ENCODE results near the gene IL3RA.
"Not testable (repeated sequence)": the region's sequence is repeated elsewhere in the genome, so short reads cannot be mapped to it uniquely, and the experiment has no call there.

The IL3RA gene

DNA sequence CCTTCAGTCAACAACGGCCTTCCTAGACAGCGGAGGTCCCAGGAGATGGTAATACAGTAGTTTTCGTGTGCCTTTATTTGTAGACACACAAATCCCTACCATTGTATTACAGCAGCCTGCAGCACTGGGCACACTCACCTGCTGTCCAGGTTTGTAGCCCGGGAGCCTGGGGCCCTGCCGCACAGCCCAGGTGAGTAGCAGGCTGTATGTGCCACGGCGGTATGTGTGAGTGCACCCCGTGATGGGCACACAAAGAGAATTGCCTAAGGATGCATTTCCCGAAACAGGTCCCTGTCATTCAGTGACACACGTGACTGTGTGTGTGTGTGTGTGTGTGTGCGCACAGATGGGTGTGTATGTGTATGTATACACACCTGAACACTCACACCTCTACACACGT, 63.5 kb downstream of the IL3RA start:
- no peak for DNase-seq
- no peak for ATAC-seq

DNA sequence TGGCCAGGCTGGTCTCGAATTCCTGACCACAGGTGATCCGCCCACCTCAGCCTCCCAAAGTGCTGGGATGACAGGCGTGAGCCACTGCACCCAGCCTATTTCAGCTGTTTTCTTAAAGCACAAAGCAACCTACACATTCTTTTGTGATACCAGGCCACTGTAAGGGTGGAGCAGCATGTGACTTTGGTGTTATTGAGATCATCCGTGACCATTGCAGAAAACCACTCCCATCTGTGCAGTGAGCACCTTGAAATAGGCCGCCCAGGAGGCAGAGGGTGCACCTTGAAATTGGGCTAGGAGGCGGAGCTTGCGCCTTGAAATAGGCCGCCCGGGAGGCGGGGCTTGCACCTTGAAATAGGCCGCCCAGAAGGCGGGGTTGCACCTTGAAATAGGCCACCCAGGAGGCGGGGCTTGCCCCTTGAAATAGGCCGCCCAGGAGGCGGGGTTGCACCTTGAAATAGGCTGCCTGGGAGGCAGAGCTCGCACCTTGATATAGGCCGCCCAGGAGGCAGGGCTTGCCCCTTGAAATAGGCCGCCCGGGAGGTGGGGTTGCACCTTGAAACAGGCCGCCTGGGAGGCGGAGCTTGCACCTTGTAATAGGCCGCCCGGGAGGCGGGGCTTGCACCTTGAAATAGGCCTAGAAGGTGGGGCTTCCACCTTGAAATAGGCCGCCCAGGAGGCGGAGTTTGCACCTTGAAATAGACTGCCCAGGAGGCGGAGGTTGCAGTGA, 64.3 kb downstream of the IL3RA start:
- ATAC-seq (no peak), DNase-seq (no peak)

DNA sequence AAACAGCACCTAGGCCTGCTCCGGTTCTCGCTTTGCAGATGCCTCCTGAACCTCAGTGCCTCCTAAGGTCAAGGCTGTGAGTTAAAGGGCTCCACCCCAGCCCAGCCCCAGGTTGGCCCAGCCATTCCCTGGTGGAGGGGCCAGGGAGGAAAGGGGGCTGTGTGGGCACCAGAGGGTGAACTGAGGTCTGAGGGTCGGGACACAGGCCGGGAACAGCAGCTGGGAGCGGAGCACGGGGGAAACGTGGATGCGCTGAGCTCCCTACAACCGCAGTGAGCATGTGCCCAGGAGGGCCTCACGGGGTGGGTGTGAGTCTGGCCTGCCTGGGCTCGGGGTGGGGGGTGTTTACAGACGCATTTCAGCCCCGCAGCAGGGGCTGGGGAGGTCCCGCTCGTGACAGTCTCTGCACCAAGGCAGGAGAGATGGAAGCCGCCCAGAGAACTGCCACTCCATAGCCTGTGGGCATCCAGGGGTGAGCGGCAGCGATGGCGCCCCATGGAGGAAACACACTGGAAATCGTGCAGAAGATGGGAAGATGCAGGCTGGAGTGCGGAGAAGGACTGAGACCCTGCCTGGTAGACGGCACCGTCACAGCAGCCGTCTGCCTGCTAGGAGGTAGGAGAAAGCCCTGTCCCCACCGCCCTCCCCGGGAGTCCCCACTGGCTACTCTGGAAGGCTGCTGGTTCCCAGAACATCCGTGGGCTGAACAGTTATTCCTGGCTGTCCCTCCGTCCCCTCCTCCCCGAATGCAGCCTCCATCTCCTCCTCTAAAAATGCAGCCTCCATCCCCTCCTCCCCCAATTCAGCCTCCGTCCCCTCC, 65.2 kb downstream of the IL3RA start:
- DNase-seq (no peak), ATAC-seq (peak; percentile 14)

DNA sequence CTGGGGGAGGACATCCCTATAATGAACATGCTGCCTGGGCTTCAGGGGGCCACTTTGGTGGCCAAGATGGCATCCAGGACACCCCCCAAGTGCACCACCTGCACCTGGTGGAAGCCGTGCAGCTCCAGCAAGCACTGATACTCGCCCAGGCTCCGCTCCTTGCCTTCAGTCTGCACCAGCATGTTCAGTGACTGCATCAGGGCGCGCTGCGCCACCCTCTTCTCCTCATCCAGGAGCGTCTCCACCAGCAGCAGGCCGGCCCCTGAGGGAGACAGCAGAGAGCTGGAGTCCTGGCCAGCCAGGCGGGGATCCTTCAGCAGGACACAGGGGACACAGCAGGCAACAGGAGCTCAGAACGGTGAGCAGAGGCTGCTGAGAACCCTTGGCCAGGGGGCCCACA, 66.6 kb downstream of the IL3RA start:
- DNase-seq (no peak), ATAC-seq (no peak)

DNA sequence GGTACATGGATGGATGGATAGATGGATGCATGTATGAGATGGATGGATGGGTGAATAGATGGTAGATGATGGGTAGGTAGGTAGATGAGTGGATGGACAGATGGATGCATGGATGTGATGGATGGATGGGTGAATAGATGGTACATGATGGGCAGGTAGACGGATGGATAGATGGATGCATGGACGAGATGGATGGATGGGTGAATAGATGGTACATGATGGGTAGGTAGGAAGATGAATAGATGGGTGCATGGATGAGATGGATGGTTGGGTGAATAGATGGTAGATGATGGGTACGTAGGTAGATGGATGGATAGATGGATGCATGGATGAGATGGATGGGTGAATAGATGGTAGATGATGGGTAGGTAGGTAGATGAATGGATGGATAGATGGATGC, 67.3 kb downstream of the IL3RA start:
- not testable (repeated sequence) for DNase-seq, ATAC-seq

DNA sequence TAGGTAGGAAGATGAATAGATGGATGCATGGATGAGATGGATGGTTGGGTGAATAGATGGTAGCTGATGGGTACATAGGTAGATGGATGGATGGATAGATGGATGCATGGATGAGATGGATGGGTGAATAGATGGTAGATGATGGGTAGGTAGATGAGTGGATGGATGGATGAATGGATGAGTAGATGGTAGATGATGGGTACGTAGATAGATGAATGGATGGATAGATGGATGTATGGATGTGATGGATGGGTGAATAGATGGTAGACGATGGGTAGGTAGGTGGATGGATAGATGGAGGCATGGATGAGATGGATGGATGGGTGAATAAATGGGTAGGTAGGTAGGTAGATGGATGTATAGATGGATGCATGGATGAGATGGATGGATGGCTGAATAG, 69.2 kb downstream of the IL3RA start:
- ATAC-seq, result not testable (repeated sequence)

DNA sequence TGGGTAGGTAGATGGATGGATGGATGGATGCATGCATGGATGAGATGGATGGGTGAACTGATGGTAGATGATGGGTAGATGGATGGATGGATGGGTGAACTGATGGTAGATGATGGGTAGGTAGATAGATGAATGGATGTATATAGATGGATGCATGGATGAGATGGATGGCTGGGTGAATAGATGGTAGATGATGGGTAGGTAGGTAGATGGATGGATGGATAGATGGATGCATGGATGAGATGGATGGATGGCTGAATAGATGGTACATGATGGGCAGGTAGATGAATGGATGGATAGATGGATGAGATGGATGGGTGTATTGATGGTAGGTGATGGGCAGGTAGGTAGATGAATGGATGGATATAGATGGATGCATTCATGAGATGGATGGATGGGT, 70.5 kb downstream of the IL3RA start:
- no peak for DNase-seq
- no peak for ATAC-seq

More for the DNA sequence above, 69.2 kb downstream of the IL3RA start:
- not testable (repeated sequence) for DNase-seq

DNA sequence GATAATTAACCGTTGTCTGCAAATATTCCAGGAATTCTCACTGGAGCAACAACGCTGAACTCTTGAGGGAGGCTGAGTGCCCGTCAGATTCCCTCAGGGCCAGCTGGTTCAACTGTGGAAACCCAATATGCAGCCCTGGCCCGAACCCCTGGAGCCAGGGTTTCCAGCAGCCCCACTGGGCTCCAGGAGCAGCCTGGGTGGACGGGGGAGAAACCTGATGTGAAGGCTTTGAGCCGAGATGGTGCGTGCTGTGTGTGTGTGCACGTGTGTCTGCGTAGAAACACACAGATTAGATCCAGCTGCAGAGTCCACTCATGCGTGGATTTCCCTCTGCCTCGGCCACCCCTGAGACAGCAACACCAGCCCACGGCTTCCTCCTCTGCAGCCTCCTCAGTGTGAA, 74.7 kb downstream of the IL3RA start:
- ATAC-seq, result no peak
- no peak for DNase-seq

DNA sequence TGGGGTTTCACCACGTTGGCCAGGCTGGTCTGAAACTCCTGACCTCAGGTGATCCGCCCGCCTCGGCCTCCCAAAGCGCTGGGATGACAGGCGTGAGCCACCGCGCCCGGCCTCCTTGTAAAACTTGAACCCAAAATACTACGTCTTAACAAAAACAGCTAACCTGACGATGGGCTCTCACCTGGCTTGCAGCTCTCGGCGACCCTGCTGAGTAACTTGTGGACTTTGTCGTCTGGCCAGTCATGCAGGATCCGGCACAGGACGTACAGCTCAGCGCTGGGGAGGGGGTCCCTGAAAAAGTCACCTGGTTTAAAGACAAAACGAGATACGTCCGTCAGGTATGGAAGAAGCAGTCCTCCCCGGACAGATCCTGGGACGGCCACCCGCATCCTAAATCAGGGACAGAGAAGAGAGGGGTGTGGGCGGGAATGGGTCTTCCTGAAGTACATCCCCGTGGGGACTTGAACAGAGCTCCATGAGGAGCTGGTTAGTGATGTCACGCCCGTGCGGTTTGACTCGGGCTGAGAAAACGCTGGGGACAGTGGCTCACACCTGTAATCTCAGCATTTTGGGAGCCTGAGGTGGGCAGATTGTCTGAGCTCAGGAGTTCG, 76.1 kb downstream of the IL3RA start:
- ATAC-seq (no peak), DNase-seq (no peak)

DNA sequence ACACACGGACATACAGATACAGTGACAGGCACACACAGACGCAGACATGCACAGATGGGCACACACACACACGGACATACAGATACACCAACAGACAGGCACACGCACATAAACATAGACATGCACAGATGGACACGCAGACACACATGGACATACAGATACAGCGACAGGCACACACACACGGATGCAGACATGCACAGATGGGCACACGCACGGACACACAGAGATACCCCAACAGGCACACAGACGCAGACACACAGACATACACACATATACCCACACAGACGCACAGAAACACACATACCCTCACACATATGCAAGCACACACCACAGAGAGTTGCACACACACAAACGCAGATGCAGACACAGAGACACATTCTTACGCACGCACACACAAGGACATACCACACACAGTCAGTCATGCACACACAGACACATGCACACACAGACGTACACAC, 79.8 kb downstream of the IL3RA start:
- DNase-seq, result no peak
- no peak for ATAC-seq

DNA sequence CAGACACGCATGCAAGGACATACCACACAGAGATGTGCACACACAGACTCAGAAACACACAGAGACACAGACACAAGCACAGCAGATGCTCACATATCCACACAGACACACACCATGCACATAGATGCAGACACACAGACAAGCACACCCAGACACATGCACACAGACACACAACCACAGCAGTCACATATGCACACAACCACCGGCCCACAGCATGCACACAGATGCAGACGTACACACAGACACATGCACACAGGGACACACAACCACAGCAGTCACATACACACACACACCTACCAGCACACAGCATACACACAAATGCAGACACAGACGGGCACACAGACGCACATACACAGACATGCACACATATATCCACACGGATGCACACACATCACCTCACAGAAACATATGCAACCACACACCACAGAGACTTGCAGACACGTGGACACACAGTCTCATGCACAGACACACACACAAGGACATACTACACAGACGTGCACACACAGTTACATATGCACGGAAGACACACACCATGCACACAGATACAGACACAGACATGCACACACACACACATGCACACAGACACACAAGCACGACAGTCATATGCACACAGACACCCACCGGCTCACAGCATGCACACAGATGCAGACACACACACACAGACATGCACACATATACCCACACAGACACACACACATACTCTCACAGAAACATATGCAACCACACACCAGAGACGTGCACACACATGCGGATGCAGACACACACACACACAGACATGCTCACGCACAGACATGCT, 80.6 kb downstream of the IL3RA start:
- ATAC-seq (no peak), DNase-seq (no peak)

DNA sequence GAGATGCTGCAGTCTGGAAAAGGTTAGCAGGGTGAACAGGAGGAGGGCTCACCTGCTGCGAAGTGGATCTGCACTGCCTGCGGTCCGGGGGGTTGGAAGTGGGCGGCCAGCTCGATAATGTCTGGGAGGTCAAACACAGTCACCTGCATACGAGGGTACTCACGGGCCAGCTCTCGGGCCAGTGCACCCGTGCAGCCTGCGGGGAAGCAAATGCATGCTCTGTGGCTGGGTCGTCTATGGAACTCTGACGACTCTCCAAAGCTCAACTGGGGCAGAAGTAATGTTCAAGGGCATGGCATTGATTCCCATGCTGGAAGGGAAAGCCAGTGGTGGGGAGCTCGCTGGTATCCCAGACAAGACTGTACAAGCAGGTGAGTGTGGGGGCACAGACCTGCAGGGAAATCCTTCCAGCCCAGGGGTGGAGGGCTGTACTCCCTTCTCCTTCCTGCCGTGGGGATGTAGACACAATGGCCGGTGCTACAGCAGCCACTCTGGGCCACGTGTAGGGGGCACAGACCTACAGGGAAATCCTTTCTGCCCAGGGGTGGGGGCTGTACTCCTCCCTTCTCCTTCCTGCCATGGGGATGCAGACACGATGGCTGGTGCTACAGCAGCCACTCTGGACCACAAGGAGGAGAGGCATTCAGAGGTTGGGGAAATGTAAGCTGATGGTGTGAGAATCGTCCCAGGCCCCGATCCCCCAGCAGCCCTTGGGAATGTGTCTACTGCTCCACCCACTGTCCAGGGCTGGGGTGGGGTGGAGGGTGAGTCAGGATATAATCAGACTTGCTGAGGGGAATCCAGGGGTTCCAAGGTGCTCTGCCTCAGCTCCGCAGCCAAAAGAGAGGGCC, 81.6 kb downstream of the IL3RA start:
- no peak for ATAC-seq
- no peak for DNase-seq

DNA sequence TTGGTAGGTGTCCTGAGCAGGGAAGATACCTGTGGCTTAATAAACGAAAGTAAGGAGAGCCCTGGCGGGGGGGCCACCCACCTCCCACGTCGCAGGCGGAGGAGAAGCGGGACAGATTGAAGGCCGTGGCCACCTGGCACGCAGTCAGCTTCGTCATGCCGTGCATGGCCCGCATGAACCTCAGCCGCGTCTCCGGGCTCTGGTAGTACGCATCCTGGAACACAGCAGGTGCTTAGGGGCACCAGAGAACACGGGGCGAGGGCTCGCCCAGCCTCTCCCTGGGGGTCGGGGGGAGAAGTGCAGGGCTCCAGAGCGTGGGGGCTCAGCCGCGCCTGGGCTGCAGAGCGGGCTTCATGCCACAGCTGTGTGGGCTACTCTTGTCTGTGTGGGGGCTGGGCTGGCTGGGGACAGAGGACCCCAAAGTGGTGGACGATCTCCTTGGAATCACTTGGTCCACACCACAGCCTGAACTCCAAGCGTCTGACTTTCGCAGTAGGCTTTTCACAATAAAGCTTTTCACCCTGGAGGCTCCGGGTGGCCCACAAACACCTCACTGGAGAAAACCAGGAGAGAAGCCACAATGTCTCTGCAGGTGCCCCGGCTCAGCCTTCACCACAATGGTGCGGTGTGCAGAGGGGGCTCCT, 82.4 kb downstream of the IL3RA start:
- DNase-seq (no peak), ATAC-seq (peak; percentile 15)

DNA sequence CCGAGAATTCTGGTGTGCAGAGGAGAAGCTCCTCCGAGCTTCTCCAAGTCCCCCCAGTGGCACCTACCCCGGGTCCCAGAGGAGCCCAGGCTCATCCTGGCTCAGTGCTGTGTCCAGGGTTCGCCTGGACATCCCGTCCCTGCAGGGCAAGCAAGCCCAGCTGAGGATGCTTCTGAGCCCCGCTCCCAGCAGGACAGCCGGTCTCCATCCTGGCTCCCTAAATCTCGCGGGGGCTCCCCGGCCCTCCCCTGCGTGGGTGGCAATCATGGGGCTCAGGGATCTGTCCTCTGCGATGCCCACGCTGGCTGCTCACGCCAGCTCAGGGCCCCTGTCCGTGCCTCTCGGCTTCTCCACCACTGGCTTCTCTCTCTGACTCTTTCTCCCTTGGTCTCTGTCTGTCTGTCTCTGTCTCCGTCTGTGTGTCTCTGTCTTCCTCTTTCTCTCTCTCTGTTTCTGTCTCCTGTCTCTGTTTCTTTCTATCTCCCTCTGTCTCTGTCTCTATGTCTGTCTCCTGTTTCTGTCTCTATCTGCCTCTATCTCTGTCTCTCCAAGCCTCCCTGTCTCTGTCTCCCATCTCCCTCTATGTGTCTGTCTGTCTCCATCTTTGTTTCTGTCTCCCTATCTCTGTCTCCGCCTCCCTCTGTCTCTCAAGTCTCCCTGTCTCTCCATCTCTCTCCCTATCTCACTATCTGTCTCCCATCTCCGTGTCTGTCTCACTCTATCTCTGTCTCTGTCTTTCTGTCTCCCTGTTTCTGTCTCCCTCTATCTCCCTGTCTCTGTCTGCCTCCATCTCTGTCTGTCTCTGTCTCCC, 83.2 kb downstream of the IL3RA start:
- no peak for DNase-seq
- peak; percentile 6 for ATAC-seq

DNA sequence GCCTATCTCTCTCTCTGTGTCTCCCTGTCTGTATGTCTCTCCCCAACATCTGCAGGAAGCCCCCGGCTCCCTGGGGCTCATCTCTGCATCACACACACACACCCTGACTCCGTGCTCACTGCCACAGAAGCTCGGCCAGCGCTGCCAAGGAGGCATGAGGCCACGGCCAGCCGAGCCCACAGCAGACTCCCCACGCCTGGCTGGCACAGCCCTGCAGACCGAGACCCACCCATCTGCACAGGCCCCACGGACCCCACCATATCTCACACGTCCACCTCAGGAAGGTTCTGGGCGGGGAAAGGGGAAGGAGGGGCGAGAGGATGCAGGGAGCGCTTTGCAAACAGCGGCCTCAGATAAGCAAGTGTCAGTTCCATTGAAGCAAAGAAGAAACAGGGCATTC, 83.8 kb downstream of the IL3RA start:
- ATAC-seq (no peak), DNase-seq (no peak)

DNA sequence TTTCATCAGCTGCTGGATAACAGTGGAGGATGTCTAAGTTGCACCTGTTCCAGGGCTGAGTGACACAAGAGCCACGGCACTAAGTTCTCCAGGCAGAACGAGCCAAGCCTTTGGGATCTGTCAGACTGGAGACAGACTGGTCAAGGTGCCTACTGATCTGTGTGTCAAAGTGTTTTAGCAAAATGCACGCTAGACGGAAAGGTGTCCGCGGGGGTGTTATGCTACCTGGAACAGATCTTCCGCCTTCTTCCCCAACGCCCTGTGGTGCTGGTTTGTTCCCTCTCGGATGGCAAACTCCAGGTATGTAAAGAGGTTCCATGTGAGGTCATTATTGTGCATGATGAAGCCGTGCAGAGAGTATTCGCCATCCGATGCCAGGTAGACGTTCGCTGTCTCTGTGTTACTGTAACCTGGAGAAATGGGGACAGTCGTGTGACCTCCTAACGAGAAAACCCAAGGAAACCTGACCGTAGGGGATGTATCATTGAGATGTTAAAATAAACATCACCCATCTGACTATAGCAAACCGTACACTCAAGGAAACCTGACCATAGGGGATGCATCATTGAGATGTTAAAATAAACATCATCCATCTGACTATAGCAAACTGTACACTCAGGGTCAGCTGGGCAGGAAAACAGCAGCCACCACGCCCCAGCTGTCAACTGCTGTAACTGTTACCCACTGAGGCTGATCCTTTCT, 85.0 kb downstream of the IL3RA start:
- ATAC-seq (no peak), DNase-seq (no peak)

DNA sequence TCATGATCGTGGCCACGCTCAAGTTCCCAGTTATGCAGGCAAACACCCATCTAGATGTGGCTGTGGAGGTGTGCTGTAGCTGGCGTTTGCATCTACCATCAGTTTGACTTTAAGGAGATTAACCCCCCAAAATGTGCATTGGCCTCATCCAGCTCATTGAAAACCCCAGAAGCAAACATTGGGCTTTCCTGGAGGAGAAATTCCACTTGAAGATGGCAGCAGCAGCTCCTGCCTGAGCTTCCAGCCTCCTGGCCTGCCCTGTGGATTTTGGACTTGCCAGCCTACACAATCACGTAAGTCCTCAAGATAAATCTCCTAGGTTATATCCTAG, 85.5 kb downstream of the IL3RA start:
- no peak for DNase-seq
- no peak for ATAC-seq

DNA sequence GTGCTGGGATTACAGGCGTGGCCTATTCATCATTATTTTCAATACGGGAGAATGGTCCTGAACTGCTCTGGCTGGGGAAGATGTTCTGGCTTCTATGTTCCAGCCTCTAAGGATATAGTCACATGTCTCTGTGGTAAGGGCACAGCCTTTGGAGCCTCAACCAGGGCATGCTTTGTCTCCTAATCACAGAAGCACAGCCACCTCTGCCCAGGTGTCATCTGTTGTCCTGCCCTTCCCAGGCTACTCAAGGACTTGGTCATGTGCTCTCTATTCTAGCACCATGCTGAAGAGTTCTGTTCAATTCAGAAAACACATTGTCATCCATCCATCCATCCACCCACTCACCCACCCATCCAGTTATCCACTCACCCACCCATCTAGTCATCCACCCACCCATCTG, 86.6 kb downstream of the IL3RA start:
- no peak for DNase-seq
- ATAC-seq, result no peak

DNA sequence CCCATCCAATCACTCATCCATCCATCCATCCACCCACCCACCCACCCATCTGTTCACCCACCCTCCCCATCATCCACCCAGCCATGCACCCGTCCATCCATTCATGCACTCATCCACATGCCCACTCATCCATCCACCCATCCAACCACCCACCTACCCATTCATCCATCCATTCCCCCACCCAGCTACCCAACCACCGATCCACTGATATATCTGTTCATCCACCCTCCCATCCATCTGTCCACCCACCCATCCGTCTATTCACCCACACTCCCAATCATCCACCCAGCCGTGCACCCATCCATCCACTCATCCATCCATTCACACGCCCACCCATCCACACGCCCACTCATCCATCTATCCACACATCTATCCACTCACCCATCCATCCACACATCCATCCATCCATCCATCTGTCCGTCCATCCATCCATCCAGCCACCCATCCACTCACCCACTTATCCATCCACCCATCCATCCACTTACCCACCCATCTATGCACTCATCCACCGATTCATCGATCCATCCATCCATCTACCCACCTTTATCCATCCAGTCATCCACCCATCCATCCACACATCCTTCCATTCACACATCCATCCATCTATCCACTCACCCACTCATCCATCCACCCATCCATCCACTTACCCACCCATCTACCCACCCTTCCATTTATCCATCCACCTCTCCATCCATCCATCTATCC, 87.7 kb downstream of the IL3RA start:
- no peak for ATAC-seq
- DNase-seq, result no peak

Data from stimulated activated naive CD8-positive, alpha-beta T cell treated with anti-CD3 and anti-CD28 coated beads, Interleukin-15, Interleukin-2, amounts not matched to agents 100 U/mL and 50 U/mL, for 24 hours (primary cell).